HCT116 (cell line): ENCODE measurements around the gene RUVBL1. TPM values are rescaled to one million over a fixed set of nuclear protein-coding genes. Genes with fewer than 3 reads are reported as not detected.

ENCODE experiments used
- ATAC-seq: fragments of 200-7000 bp; cut with Tn5 transposase; 2 replicates; pipeline ENCODE4 v1.9.1; 2020; ENCODE audit warnings: mild to moderate bottlenecking, moderate library complexity
- BruUV-seq: library from RNA; stranded (reverse); fragments of 400-500 nt; replicated peaks from 2 replicates; lab custom pipeline; 2021; lab: Mats Ljungman, UMichigan
- CTCF ChIA-PET: fragments of 300-600 bp; sonication (Branson Sonifier 250); formaldehyde crosslinking; loops from one replicate; lab custom pipeline; 2021; ENCODE audit warnings: antibody characterized with exemption; lab: Charles Lee
- POLR2A ChIA-PET: fragments of 300-600, 350-600 bp; sonication (Branson Sonifier 250); formaldehyde crosslinking; loops from one replicate; lab custom pipeline; 2021; ENCODE audit warnings: antibody characterized with exemption; lab: Charles Lee
- RAD21 ChIA-PET, 2 experiments: fragments of 300-600 bp; sonication (Branson Sonifier 250); formaldehyde crosslinking; loops; one replicate each; lab custom pipeline; 2023; ENCODE audit warnings: low total read pairs in 2 of 2; ENCODE audit not compliant: uncharacterized antibody in 2 of 2, unreplicated experiment in 2 of 2, low non-redundant PET in 1 of 2; lab: Charles Lee
- DNase-seq: peaks from one replicate; pipeline ENCODE4 v3.0.0-alpha.2; 2010; ENCODE audit warnings: low read depth, low spot score
- H2AFZ ChIP-seq: fragments of 200-600 bp; shearing (Covaris generic), sonication (generic); 2 replicates; pipeline ENCODE4 v1.6.1; 2017; ENCODE audit warnings: low read depth, mixed run types, mixed read lengths, antibody characterized with exemption, low read length; ENCODE audit not compliant: poor library complexity, severe bottlenecking
- H3K27ac ChIP-seq: 2 replicates; pipeline ENCODE4 v1.5.1; 2012; ENCODE audit warnings: low read depth, low read length
- H3K27me3 ChIP-seq: fragments of 200-600 bp; sonication (generic); 2 replicates; pipeline ENCODE4 v1.6.1; 2016; ENCODE audit warnings: mixed run types, low read length, mixed read lengths; ENCODE audit not compliant: insufficient read depth
- H3K36me3 ChIP-seq, 2 experiments: fragments of 200-500 bp in 1 of 2; fragments of 200-600 bp in 1 of 2; sonication (Bioruptor generic) in 1 of 2; sonication (generic) in 1 of 2; 2 replicates each; pipeline versions ENCODE4 v1.5.1 to v1.6.1; 2014 to 2016; ENCODE audit warnings: low read length in 2 of 2, inconsistent platforms in 1 of 2, mixed read lengths in 1 of 2, mixed run types in 1 of 2; ENCODE audit not compliant: insufficient read depth in 2 of 2, control insufficient read depth in 1 of 2
- H3K4me1 ChIP-seq, 2 experiments: fragments of 200-600 bp in 1 of 2; sonication (generic) in 1 of 2; 2 replicates each; pipeline versions ENCODE4 v1.5.1 to v1.6.1; 2012 to 2017; ENCODE audit warnings: low read length in 2 of 2, inconsistent platforms in 1 of 2, mild to moderate bottlenecking in 1 of 2, mixed read lengths in 1 of 2, mixed run types in 1 of 2, moderate library complexity in 1 of 2; ENCODE audit not compliant: insufficient read depth in 2 of 2, control insufficient read depth in 1 of 2
- H3K4me2 ChIP-seq: fragments of 200-600 bp; sonication (generic); 2 replicates; pipeline ENCODE4 v1.6.1; 2017; ENCODE audit warnings: mixed run types, low read length, mixed read lengths
- H3K4me3 ChIP-seq, 2 experiments: fragments of 200-600 bp in 1 of 2; sonication (generic) in 1 of 2; replicated peaks in 1 of 2; 2 replicates each; pipeline ENCODE4 v1.5.1; 2011 to 2016; ENCODE audit warnings: low read length in 2 of 2, control low read depth in 1 of 2, low read depth in 1 of 2, mild to moderate bottlenecking in 1 of 2, mixed read lengths in 1 of 2, mixed run types in 1 of 2
- H3K79me2 ChIP-seq: fragments of 200-600 bp; sonication (generic); 2 replicates; pipeline ENCODE4 v1.6.1; 2017; ENCODE audit warnings: mild to moderate bottlenecking, mixed run types, low read length, moderate library complexity, mixed read lengths; ENCODE audit not compliant: insufficient read depth
- H3K9ac ChIP-seq: fragments of 200-600 bp; sonication (generic); 2 replicates; pipeline ENCODE4 v1.6.1; 2016; ENCODE audit warnings: low read length, mixed read lengths
- H3K9me2 ChIP-seq: fragments of 200-600 bp; sonication (generic), shearing (Covaris generic); 2 replicates; pipeline ENCODE4 v1.6.1; 2017; ENCODE audit warnings: mixed run types, mild to moderate bottlenecking, moderate library complexity; ENCODE audit not compliant: insufficient read depth
- H3K9me3 ChIP-seq, 2 experiments: fragments of 200-500 bp in 1 of 2; fragments of 200-600 bp in 1 of 2; sonication (Bioruptor generic) in 1 of 2; sonication (generic) in 1 of 2; 2 replicates each; pipeline ENCODE4 v1.6.1; 2014 to 2017; ENCODE audit warnings: low read length in 2 of 2, mixed read lengths in 2 of 2, inconsistent platforms in 1 of 2, low read depth in 1 of 2, mild to moderate bottlenecking in 1 of 2, mixed run types in 1 of 2, moderate library complexity in 1 of 2; ENCODE audit not compliant: control insufficient read depth in 1 of 2, insufficient read depth in 1 of 2
- H4K20me1 ChIP-seq: fragments of 200-600 bp; sonication (generic), shearing (Covaris generic); 2 replicates; pipeline ENCODE4 v1.6.1; 2017; ENCODE audit warnings: mixed run types, mild to moderate bottlenecking, moderate library complexity; ENCODE audit not compliant: insufficient read depth
- CBX3 ChIP-seq: IDR thresholded peaks from 2 replicates; pipeline ENCODE4 v1.6.1; 2012; ENCODE audit warnings: low read depth
- CEBPB ChIP-seq: IDR thresholded peaks from 2 replicates; pipeline ENCODE4 v1.6.1; 2012; ENCODE audit warnings: low read depth
- CTCF ChIP-seq, 3 experiments: fragments of 200-600 bp in 1 of 3; sonication (generic) in 1 of 3; IDR thresholded peaks in 2 of 3; conservative IDR thresholded peaks in 1 of 3; 2 replicates each; pipeline ENCODE4 v1.5.1; 2012 to 2017; ENCODE audit warnings: low read depth in 2 of 3, low read length in 2 of 3, antibody characterized with exemption in 1 of 3, borderline replicate concordance in 1 of 3, control low read depth in 1 of 3, mild to moderate bottlenecking in 1 of 3, mixed read lengths in 1 of 3, mixed run types in 1 of 3, moderate library complexity in 1 of 3; ENCODE audit not compliant: insufficient read depth in 1 of 3
- EGR1 ChIP-seq: IDR thresholded peaks from 2 replicates; pipeline ENCODE4 v1.6.1; 2012; ENCODE audit warnings: low read depth
- ELF1 ChIP-seq: IDR thresholded peaks from 2 replicates; pipeline ENCODE4 v1.6.1; 2012; ENCODE audit warnings: low read depth, borderline replicate concordance
- EZH2 ChIP-seq: fragments of 200-600 bp; sonication (generic); IDR thresholded peaks from 2 replicates; pipeline ENCODE4 v1.6.1; 2017; ENCODE audit warnings: antibody characterized with exemption, mixed run types
- EZH2phosphoT487 ChIP-seq: fragments of 200-600 bp; IDR thresholded peaks from 2 replicates; pipeline ENCODE4 v1.6.1; 2018; ENCODE audit warnings: antibody characterized with exemption, borderline replicate concordance
- JUND ChIP-seq: IDR thresholded peaks from 2 replicates; pipeline ENCODE4 v1.6.1; 2012
- MAX ChIP-seq: IDR thresholded peaks from 2 replicates; pipeline ENCODE4 v1.6.1; 2012
- POLR2A ChIP-seq: IDR thresholded peaks from 2 replicates; pipeline ENCODE4 v1.7.0; 2011; ENCODE audit warnings: borderline replicate concordance; ENCODE audit not compliant: insufficient read depth, insufficient read length; ENCODE audit errors: extremely low read depth
- POLR2AphosphoS5 ChIP-seq: IDR thresholded peaks from 2 replicates; pipeline ENCODE4 v1.6.1; 2011; ENCODE audit warnings: mild to moderate bottlenecking, low read depth, low read length, moderate library complexity
- RAD21 ChIP-seq: IDR thresholded peaks from 2 replicates; pipeline ENCODE4 v1.6.1; 2012; ENCODE audit warnings: low read depth, mild to moderate bottlenecking
- SP1 ChIP-seq: IDR thresholded peaks from 2 replicates; pipeline ENCODE4 v1.6.1; 2012; ENCODE audit warnings: low read depth
- TCF7L2 ChIP-seq: IDR thresholded peaks from 2 replicates; pipeline ENCODE4 v1.7.0; 2011; ENCODE audit warnings: borderline replicate concordance, inconsistent platforms; ENCODE audit not compliant: insufficient read depth, insufficient read length; ENCODE audit errors: extremely low read depth
- YY1 ChIP-seq: IDR thresholded peaks from 2 replicates; pipeline ENCODE4 v1.6.1; 2011; ENCODE audit warnings: low read length, low read depth, moderate library complexity, mild to moderate bottlenecking; ENCODE audit not compliant: insufficient replicate concordance; ENCODE audit errors: extremely low read depth
- ZNF274 ChIP-seq: fragments of 200-500 bp; sonication (Bioruptor generic); IDR thresholded peaks from 2 replicates; pipeline ENCODE4 v1.6.1; 2014; ENCODE audit warnings: mild to moderate bottlenecking, low read depth, low read length, inconsistent platforms
- intact Hi-C: fragments of 100-400 bp; cut with micrococcal nuclease; formaldehyde crosslinking; loops from 2 replicates; pipeline ENCODE4 v1.10.0; 2022
- total RNA-seq: library from RNA; stranded (reverse); gene quantifications from one replicate; pipeline ENCODE4 v1.2.1, GENCODE V29; 2021; ENCODE audit not compliant: unreplicated experiment
- TF ChIP-seq, protein P1 (sequence below): IDR thresholded peaks from 2 replicates; pipeline ENCODE4 v1.6.1; 2011; ENCODE audit warnings: mild to moderate bottlenecking, low read length, moderate library complexity; ENCODE audit not compliant: insufficient replicate concordance; ENCODE audit errors: extremely low read depth
- TF ChIP-seq, protein P2 (sequence below): IDR thresholded peaks from 2 replicates; pipeline ENCODE4 v1.6.1; 2012

RUVBL1 gene
- total RNA-seq, 1 experiment from 2014 or later: 129 TPM

DNA sequence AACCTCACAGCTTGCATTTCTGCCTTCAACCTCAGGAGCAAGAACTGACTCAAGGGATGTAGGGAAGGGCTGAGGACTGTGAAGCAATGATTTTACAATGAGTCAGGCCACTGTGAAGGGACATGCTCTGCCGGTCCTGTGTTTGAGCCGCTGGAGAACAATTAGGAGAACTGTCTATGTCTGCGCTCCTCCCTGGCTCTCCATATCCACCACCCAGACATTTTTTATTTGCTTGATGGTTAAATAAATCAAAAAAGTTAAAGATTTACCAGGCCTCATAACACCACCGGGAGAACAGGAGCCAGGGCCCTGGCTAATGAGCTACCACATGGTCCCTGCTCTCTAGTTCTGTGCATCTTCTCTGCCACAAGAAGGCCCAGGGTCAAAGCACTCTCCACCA is 41.8 kb downstream of the RUVBL1 start:
- Histone ChIP-seq H3K27ac (no peak overlapping the region), H2AFZ (no peak overlapping the region), H3K9me2 (no peaks in the 10 kb centered on the region), H3K9me3 (no peaks in the 10 kb centered on the region), H4K20me1 (no peaks in the 10 kb centered on the region), H3K4me3 (no peak overlapping the region), H3K79me2 (peaks cover 13% of the 10 kb centered on the region; the same call in 1 of the 2 replicates), H3K4me2 (no peak overlapping the region), H3K4me1 (peaks cover 0 to 12% of the 10 kb centered on the region in 2 experiments; a peak in 3 of 4 replicates), H3K36me3 (peaks cover 20 to 62% of the 10 kb centered on the region in 2 experiments), H3K9ac (no peak overlapping the region), H3K27me3 (no peaks in the 10 kb centered on the region)
- DNase-seq (no peak), ATAC-seq (no peak)
- ChIA-PET RAD21 (no interaction called here), CTCF (no interaction called here), POLR2A (no interaction called here)
- no TSS peak for BruUV-seq
- TF ChIP-seq ZNF274 (no peak), POLR2AphosphoS5 (no peak), RAD21 (no peak), EGR1 (no peak), TCF7L2 (no peak), POLR2A (no peak), CBX3 (no peak), EZH2phosphoT487 (no peak), SP1 (no peak), CTCF (IDR thresholded peaks at IDR 0.05 in 2 of 3, conservative IDR thresholded peaks at IDR 0.05 in 1 of 3; ENCODE audit: borderline replicate concordance in 1 of 3, insufficient read depth in 1 of 3, low read depth in 2 of 3, low read length in 2 of 3) (no peak), YY1 (no peak), CEBPB (no peak), EZH2 (no peak), JUND (no peak), MAX (no peak), ELF1 (no peak)
- TF ChIP-seq, protein P1, sequence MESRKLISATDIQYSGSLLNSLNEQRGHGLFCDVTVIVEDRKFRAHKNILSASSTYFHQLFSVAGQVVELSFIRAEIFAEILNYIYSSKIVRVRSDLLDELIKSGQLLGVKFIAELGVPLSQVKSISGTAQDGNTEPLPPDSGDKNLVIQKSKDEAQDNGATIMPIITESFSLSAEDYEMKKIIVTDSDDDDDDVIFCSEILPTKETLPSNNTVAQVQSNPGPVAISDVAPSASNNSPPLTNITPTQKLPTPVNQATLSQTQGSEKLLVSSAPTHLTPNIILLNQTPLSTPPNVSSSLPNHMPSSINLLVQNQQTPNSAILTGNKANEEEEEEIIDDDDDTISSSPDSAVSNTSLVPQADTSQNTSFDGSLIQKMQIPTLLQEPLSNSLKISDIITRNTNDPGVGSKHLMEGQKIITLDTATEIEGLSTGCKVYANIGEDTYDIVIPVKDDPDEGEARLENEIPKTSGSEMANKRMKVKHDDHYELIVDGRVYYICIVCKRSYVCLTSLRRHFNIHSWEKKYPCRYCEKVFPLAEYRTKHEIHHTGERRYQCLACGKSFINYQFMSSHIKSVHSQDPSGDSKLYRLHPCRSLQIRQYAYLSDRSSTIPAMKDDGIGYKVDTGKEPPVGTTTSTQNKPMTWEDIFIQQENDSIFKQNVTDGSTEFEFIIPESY: no peak
- TF ChIP-seq, protein P2, sequence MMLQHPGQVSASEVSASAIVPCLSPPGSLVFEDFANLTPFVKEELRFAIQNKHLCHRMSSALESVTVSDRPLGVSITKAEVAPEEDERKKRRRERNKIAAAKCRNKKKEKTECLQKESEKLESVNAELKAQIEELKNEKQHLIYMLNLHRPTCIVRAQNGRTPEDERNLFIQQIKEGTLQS: no peak
- intact Hi-C loops: no loop called here
